GM19463 (cell line): Measurements from ENCODE around the gene ATP2A3.

Experiments
- ATAC-seq: cut with Tn5 transposase; IDR thresholded peaks from one replicate; pipeline ENCODE4 v1.9.1; 2021; ENCODE audit warnings: mild to moderate bottlenecking, moderate library complexity; ENCODE audit not compliant: unreplicated experiment

ATP2A3 gene

GRCh38 chr17:3964203-3965117 lies at the start of gene ATP2A3:
TSS of gene ATP2A3 (minus strand) at chr17:3964437. CDS start at chr17:3964291, 146 bp downstream.
- peak; percentile 47 for ATAC-seq

GRCh38 chr17:4010754-4011153 lies 46.5 kb upstream of the ATP2A3 start:
- no peak for ATAC-seq

- no peak for ATAC-seq
Observed at GRCh38 chr17:4009186-4009785, 45.0 kb upstream of the ATP2A3 start.

GRCh38 chr17:4008441-4009185 lies 44.4 kb upstream of the ATP2A3 start:
- no peak for ATAC-seq

GRCh38 chr17:4008082-4008435 lies 43.8 kb upstream of the ATP2A3 start:
- ATAC-seq: no peak

DNA sequence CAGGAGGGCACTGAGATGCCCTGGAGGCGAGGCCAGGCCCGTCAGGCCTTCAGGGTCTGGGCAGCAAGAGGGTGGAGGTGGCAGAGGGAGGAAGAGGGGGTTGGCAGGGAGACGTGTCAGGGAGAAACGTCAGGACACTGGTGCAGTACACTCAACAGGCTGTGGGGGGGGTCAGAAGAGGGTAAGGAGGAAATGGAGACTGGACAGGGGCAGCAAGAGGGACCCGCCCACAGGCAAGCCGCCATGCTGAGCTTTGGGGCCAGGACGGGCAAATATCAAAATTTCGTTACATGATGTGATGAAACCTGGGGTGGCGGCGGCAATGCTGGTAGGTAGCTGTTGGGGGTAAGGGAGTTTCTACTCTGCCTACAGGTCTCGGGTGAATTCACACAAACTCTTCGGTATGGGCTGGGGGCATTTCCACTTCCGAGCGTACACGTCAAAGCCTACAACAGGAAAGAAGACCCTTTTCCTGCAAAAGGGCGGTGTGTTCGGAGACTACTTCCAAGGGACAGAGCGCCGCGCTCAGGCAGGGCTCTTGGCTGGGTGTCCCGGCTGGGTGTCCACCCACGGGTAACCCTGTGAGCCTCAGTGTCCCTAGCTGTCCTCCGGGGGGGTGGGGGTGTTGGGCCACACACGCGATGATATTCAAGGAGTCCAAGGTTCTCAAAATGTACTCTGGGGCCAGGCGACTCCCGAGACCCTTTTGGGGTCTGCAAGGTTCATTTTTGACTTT lies 43.3 kb upstream of the ATP2A3 start:
- ATAC-seq: no peak

DNA sequence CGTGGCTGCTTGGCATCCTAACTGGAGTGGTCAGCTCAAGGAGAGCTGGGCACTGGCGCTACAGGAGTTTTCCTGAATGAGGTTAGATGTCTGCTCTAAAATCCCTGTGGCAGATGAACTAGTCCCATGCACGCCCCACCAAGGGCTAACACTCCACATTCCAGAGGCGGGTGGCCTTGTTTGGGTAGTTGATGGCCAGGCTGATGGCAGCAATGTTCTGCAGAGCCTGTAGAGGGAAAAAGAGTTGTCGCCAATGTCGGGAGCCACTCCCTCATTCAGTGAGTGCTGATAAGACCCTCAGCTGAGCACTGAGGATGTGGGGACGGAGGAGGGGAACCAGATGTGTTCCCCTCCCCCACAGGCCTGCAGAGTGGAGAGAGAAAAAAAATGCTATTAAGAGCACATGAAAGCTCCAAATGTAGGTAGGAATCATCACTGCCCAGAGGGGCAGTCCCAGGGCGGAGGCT lies 42.5 kb upstream of the ATP2A3 start:
- ATAC-seq: no peak

- no peak for ATAC-seq
Observed at GRCh38 chr17:4006165-4006589, 41.9 kb upstream of the ATP2A3 start.

- ATAC-seq: no peak
Observed at GRCh38 chr17:4005296-4006164, 41.3 kb upstream of the ATP2A3 start.

- ATAC-seq: no peak
Observed at GRCh38 chr17:4004517-4005295, 40.5 kb upstream of the ATP2A3 start.

GRCh38 chr17:4003501-4004421 lies 39.5 kb upstream of the ATP2A3 start:
- ATAC-seq: no peak

GRCh38 chr17:4003131-4003500 lies 38.9 kb upstream of the ATP2A3 start:
- no peak for ATAC-seq

DNA sequence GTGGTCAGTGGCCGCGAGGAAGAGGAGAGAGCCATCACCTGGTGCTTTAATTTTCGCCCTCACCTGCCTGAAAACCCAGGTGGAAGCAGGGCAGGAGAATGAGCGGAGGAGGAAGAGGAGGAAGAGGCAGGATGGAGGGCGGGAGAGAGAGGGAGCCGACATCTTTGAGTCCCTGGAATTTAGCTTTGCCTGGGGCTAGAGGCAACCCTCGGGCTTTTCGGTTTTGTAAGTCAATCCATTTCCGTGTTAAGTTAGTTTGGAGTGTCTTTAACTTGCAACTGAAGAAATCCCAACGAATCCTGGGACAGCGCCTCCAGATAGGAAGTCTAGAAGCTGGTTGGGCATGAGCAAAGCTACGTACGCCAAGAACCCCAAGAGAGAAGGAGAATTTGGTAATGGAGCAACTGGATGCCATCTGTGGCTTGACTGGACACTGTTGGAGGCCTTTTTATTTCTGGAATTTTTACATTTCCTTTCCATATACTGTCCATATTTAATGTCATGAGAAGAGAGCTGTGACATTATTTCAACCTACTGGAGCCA lies 36.9 kb upstream of the ATP2A3 start:
- no peak for ATAC-seq

- no peak for ATAC-seq
Observed at GRCh38 chr17:3998436-3998835, 34.2 kb upstream of the ATP2A3 start.

DNA sequence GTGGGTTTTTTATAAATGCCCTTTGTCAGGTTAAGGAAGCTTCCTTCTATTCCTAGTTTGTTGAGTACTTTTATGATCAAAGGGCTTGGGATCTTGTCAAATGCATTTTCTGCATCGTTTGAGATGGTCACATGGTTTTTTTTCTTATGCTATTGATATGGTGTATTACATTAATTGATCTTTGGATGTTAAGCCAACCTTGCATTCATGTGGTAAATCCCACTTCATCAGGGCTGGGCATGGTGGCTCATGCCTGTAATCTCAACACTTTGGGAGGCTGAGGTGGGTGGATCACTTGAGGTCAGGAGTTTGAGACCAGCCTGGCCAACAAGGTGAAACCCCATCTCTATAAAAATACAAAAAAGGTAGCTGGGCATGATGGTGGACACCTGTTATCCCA lies 30.8 kb upstream of the ATP2A3 start:
- ATAC-seq: no peak

- no peak for ATAC-seq
Observed at GRCh38 chr17:3994221-3994576, 30.0 kb upstream of the ATP2A3 start.

GRCh38 chr17:3993493-3994220 lies 29.4 kb upstream of the ATP2A3 start:
- ATAC-seq: no peak
